IMR-90 (cell line): ENCODE results near the gene LRRTM3. TPM values are rescaled to one million over a fixed set of nuclear protein-coding genes. Genes with fewer than 3 reads are reported as not detected.

ENCODE experiments used
- ATAC-seq: fragments of 200-7000 bp; cut with Tn5 transposase; 2 replicates; pipeline ENCODE4 v1.9.1; 2020; ENCODE audit warnings: low read depth, mild to moderate bottlenecking, moderate library complexity
- BruUV-seq: library from RNA; stranded (reverse); fragments of 400-500 nt; replicated peaks from 2 replicates; lab custom pipeline; 2021; lab: Mats Ljungman, UMichigan
- CTCF ChIA-PET: fragments of 300-600 bp; formaldehyde crosslinking; extraction: SDS; loops from one replicate; lab custom pipeline; 2021; ENCODE audit warnings: antibody characterized with exemption; lab: Yijun Ruan, JAX
- POLR2A ChIA-PET: fragments of 300-600 bp; sonication (Branson Sonifier 250); formaldehyde crosslinking; loops from one replicate; lab custom pipeline; 2022; ENCODE audit warnings: antibody characterized with exemption; ENCODE audit not compliant: unreplicated experiment; lab: Charles Lee
- DNase-seq: peaks from one replicate; pipeline ENCODE4 v3.0.0; 2013
- H2AFZ ChIP-seq: replicated peaks from 2 replicates; pipeline ENCODE3; 2013; ENCODE audit warnings: low read length, mild to moderate bottlenecking; ENCODE audit not compliant: poor library complexity
- H2AK5ac ChIP-seq: 2 replicates; pipeline ENCODE4 v1.6.1; 2013; ENCODE audit warnings: low read depth, low read length, inconsistent platforms
- H2AK9ac ChIP-seq: replicated peaks from 2 replicates; pipeline ENCODE3; 2013; ENCODE audit warnings: mild to moderate bottlenecking, low read depth, low read length, moderate library complexity; ENCODE audit not compliant: poor library complexity
- H2BK120ac ChIP-seq: 2 replicates; pipeline ENCODE4 v1.6.1; 2013; ENCODE audit warnings: low read depth, low read length, inconsistent platforms
- H2BK15ac ChIP-seq: 3 replicates; pipeline ENCODE4 v1.6.1; 2013; ENCODE audit warnings: low read depth, low read length, inconsistent platforms
- H2BK20ac ChIP-seq: 2 replicates; pipeline ENCODE4 v1.6.1; 2013; ENCODE audit warnings: low read depth, mild to moderate bottlenecking, inconsistent platforms, low read length, moderate library complexity
- H2BK5ac ChIP-seq: 2 replicates; pipeline ENCODE4 v1.6.1; 2013; ENCODE audit warnings: mild to moderate bottlenecking, low read depth, low read length, inconsistent platforms; ENCODE audit not compliant: poor library complexity, severe bottlenecking
- H3K14ac ChIP-seq: replicated peaks from 2 replicates; pipeline ENCODE4 v1.6.1; 2013; ENCODE audit warnings: low read depth, low read length, inconsistent platforms
- H3K18ac ChIP-seq: 2 replicates; pipeline ENCODE4 v1.6.1; 2013; ENCODE audit warnings: low read depth, low read length, control low read depth
- H3K23ac ChIP-seq: 2 replicates; pipeline ENCODE4 v1.6.1; 2013; ENCODE audit warnings: low read depth, low read length, inconsistent platforms
- H3K27ac ChIP-seq: 2 replicates; pipeline ENCODE4 v1.5.1; 2013; ENCODE audit warnings: mild to moderate bottlenecking, control low read depth, low read length; ENCODE audit not compliant: insufficient read depth
- H3K27me3 ChIP-seq: 2 replicates; pipeline ENCODE4 v1.6.1; 2013; ENCODE audit warnings: low read length; ENCODE audit not compliant: control insufficient read depth, insufficient read depth
- H3K36me3 ChIP-seq: 2 replicates; pipeline ENCODE4 v1.6.1; 2013; ENCODE audit warnings: low read length, mixed read lengths; ENCODE audit not compliant: control insufficient read depth, insufficient read depth
- H3K4ac ChIP-seq: 2 replicates; pipeline ENCODE4 v1.6.1; 2013; ENCODE audit warnings: low read depth, low read length, inconsistent platforms
- H3K4me1 ChIP-seq: 2 replicates; pipeline ENCODE4 v1.6.1; 2013; ENCODE audit warnings: low read length, mixed read lengths; ENCODE audit not compliant: control insufficient read depth, insufficient read depth
- H3K4me2 ChIP-seq: 2 replicates; pipeline ENCODE4 v1.6.1; 2013; ENCODE audit warnings: low read depth, mild to moderate bottlenecking, control low read depth, low read length, moderate library complexity
- H3K4me3 ChIP-seq: 2 replicates; pipeline ENCODE4 v1.5.1; 2013; ENCODE audit warnings: low read depth, mild to moderate bottlenecking, control low read depth, low read length, moderate library complexity; ENCODE audit not compliant: insufficient read depth
- H3K56ac ChIP-seq: 2 replicates; pipeline ENCODE4 v1.6.1; 2013; ENCODE audit warnings: low read length, inconsistent platforms; ENCODE audit not compliant: insufficient read depth; ENCODE audit errors: extremely low read depth
- H3K79me1 ChIP-seq, 2 experiments: 2 replicates each; pipeline ENCODE4 v1.6.1; 2013; ENCODE audit warnings: low read length in 2 of 2, inconsistent platforms in 1 of 2, low read depth in 1 of 2
- H3K9ac ChIP-seq: 2 replicates; pipeline ENCODE4 v1.6.1; 2013; ENCODE audit warnings: low read depth, low read length, control low read depth
- H3K9me1 ChIP-seq: 2 replicates; pipeline ENCODE4 v1.6.1; 2013; ENCODE audit warnings: low read length, inconsistent platforms; ENCODE audit not compliant: insufficient read depth
- H3K9me3 ChIP-seq: 2 replicates; pipeline ENCODE4 v1.6.1; 2013; ENCODE audit warnings: low read length; ENCODE audit not compliant: control insufficient read depth, insufficient read depth
- H4K20me1 ChIP-seq: 2 replicates; pipeline ENCODE4 v1.6.1; 2013; ENCODE audit warnings: low read length, inconsistent platforms; ENCODE audit not compliant: insufficient read depth
- H4K5ac ChIP-seq: 2 replicates; pipeline ENCODE4 v1.6.1; 2013; ENCODE audit warnings: mild to moderate bottlenecking, low read depth, low read length, control low read depth
- H4K8ac ChIP-seq, 2 experiments: 2 replicates each; pipeline ENCODE4 v1.6.1; 2013; ENCODE audit warnings: low read depth in 2 of 2, low read length in 2 of 2, control low read depth in 1 of 2, inconsistent platforms in 1 of 2
- H4K91ac ChIP-seq: 2 replicates; pipeline ENCODE4 v1.6.1; 2013; ENCODE audit warnings: low read depth, low read length, inconsistent platforms; ENCODE audit not compliant: insufficient read depth
- CEBPB ChIP-seq: IDR thresholded peaks from 2 replicates; pipeline ENCODE4 v1.6.1; 2012; ENCODE audit warnings: low read depth, low read length, improper control_type of control experiment
- CTCF ChIP-seq: conservative IDR thresholded peaks from 2 replicates; pipeline ENCODE4 v1.5.1; 2012; ENCODE audit warnings: mild to moderate bottlenecking, low read depth, low read length, improper control_type of control experiment
- ELK1 ChIP-seq: fragments of 150-350 bp; IDR thresholded peaks from 2 replicates; pipeline ENCODE4 v1.6.1; 2016; ENCODE audit warnings: low read depth, mild to moderate bottlenecking, low read length, moderate library complexity, borderline replicate concordance
- MAFK ChIP-seq: IDR thresholded peaks from 2 replicates; pipeline ENCODE4 v1.6.1; 2012; ENCODE audit warnings: low read depth, low read length, improper control_type of control experiment
- MXI1 ChIP-seq: IDR thresholded peaks from 2 replicates; pipeline ENCODE4 v1.6.1; 2012; ENCODE audit warnings: low read depth, mild to moderate bottlenecking, low read length, moderate library complexity, borderline replicate concordance
- NFE2L2 ChIP-seq: fragments of 150-350 bp; IDR thresholded peaks from 2 replicates; pipeline ENCODE4 v1.6.1; 2016; ENCODE audit warnings: low read depth, mild to moderate bottlenecking, low read length
- RAD21 ChIP-seq: IDR thresholded peaks from 2 replicates; pipeline ENCODE4 v1.6.1; 2012; ENCODE audit warnings: low read length, improper control_type of control experiment
- RCOR1 ChIP-seq: IDR thresholded peaks from 2 replicates; pipeline ENCODE4 v1.6.1; 2012; ENCODE audit warnings: mild to moderate bottlenecking, low read length, improper control_type of control experiment; ENCODE audit not compliant: insufficient replicate concordance
- RFX5 ChIP-seq: IDR thresholded peaks from 2 replicates; pipeline ENCODE4 v1.8.0; 2012; ENCODE audit warnings: low read depth, mild to moderate bottlenecking, low read length, moderate library complexity
- SMC3 ChIP-seq: fragments of 150-350 bp; IDR thresholded peaks from 2 replicates; pipeline ENCODE4 v1.6.1; 2016; ENCODE audit warnings: low read depth, mild to moderate bottlenecking, antibody characterized with exemption, low read length, moderate library complexity
- USF2 ChIP-seq: fragments of 150-350 bp; IDR thresholded peaks from 2 replicates; pipeline ENCODE4 v1.6.1; 2017; ENCODE audit warnings: mild to moderate bottlenecking, antibody characterized with exemption, low read length, low read depth
- WGBS, 2 experiments: methylation state at CpG; one replicate each; pipeline versions ENCODE4 v1.1.5 to v1.1.7; 2013; ENCODE audit warnings: missing lambda C conversion rate in 2 of 2; ENCODE audit not compliant: insufficient read length in 1 of 2; ENCODE audit errors: extremely low coverage in 2 of 2; 5-methylcytosine and 5-hydroxymethylcytosine counted together
- dilution Hi-C: fragments of 300-500 bp; cut with HindIII; formaldehyde crosslinking; loops from one replicate; pipeline ENCODE4 v1.14.3; 2018; ENCODE audit warnings: low sequenced_read_pairs; ENCODE audit not compliant: unreplicated experiment
- in situ Hi-C: fragments of 300-500 bp; cut with MboI; formaldehyde crosslinking; loops from 3 replicates; pipeline ENCODE4 v1.14.3; 2019; ENCODE audit warnings: low sequenced_read_pairs, inconsistent platforms, mixed read lengths
- intact Hi-C: fragments of 100-400 bp; cut with micrococcal nuclease; formaldehyde crosslinking; loops from 2 replicates; pipeline ENCODE4 v1.10.0; 2022
- polyA plus RNA-seq, 3 experiments: library from polyadenylated mRNA; depleted of rRNA; stranded (reverse); fragments of >200 nt; gene quantifications; 2 replicates each; pipeline ENCODE4 v1.2.3, GENCODE V29; 2012; ENCODE audit warnings: low replicate concordance in 1 of 3
- total RNA-seq: library from RNA; depleted of rRNA; stranded (reverse); fragments of >200 nt; gene quantifications from 2 replicates; pipeline ENCODE4 v1.2.3, GENCODE V29; 2012

The LRRTM3 gene
- total and polyA plus RNA-seq, 2 of the 4 experiments (the other 2 are of a cell fraction): under 0.01 TPM; not detected in 1

DNA sequence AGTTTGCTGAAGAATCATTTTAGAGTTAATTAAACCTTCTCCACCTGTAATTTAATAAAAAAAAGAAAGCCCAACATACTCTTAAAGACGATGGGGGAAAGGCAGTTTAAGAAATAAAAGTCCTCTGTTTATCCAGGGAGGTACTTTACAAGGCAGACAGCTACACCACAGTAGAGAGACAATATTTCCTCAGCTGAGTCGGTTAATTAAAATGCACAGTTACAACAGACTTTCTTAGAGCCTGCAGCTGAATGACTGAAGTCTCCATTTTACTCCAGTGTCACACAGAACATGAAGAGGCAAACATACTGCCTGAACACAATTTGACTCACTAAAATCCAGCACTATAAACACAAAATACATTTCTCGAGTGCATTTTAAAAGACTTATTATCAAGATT is 15.1 kb downstream of the LRRTM3 start:
- Histone ChIP-seq H3K4me3 (no peak overlapping the region), H3K9me3 (no peaks in the 10 kb centered on the region), H3K79me1 (no peaks in the 10 kb centered on the region), H3K9me1 (no peaks in the 10 kb centered on the region), H2BK20ac (no peak overlapping the region), H3K14ac (no peak overlapping the region), H3K23ac (no peak overlapping the region), H3K18ac (no peak overlapping the region), H2AFZ (no peak overlapping the region), H3K36me3 (no peaks in the 10 kb centered on the region), H3K27ac (no peak overlapping the region), H4K8ac (no peak overlapping the region), H3K9ac (no peak overlapping the region), H3K4me2 (no peak overlapping the region), H4K91ac (no peak overlapping the region), H2BK120ac (no peak overlapping the region), H3K4ac (no peak overlapping the region), H2BK5ac (no peak overlapping the region), H3K27me3 (no peaks in the 10 kb centered on the region), H3K56ac (no peak overlapping the region), H4K5ac (no peak overlapping the region), H2AK5ac (no peak overlapping the region), H4K20me1 (no peaks in the 10 kb centered on the region), H2BK15ac (no peak overlapping the region), H2AK9ac (no peak overlapping the region), H3K4me1 (no peaks in the 10 kb centered on the region)
- intact Hi-C loops (no loop called here), dilution Hi-C loops (no loop called here), in situ Hi-C loops (loop anchor here (25.0 kb wide), 1 partner anchor 571 kb away; no protein-coding TSS in a partner anchor)
- DNase-seq (no peak), ATAC-seq (no peak)
- TF ChIP-seq SMC3 (no peak), RAD21 (no peak), USF2 (no peak), ELK1 (no peak), CTCF (no peak), RCOR1 (no peak), MXI1 (no peak), NFE2L2 (no peak), MAFK (no peak), CEBPB (no peak), RFX5 (no peak)
- whole genome bisulfite sequencing, 2 experiments: no CpG with 5 or more reads among the region's 3 CpGs
- ChIA-PET POLR2A (interaction anchor here (0.8 kb wide), 1 partner anchor 13 kb away, joined by 3 read pairs; no protein-coding TSS in a partner anchor), CTCF (interaction anchor here (0.6 to 0.7 kb wide), 3 partner anchors 15 to 244 kb away, joined by 4 to 5 read pairs (median 4); partner anchors contain the start of gene LRRTM3)
- no TSS peak for BruUV-seq
